ENCODE results near the gene NHLRC3. TPM values are rescaled to one million over a fixed set of nuclear protein-coding genes. Genes with fewer than 3 reads are reported as not detected.

The NHLRC3 gene
- total and polyA plus RNA-seq, 2 experiments from 2014 or later, result 18.6 to 47.4 TPM

GRCh38 chr13:39036212-39036611 is 2.0 kb upstream of the NHLRC3 start:
- Histone ChIP-seq H3K9me2 (replicated peaks; ENCODE audit: insufficient read depth) (no peaks in the 10 kb centered on the region), H3K4me2 (peak overlapping the region; percentile 84), H3K4me1 (ENCODE audit: insufficient read depth) (peaks cover 13% of the 10 kb centered on the region), H3K36me3 (replicated peaks; ENCODE audit: insufficient read depth, low read depth) (no peaks in the 10 kb centered on the region), H2AFZ (peak overlapping the region; percentile 2), H4K20me1 (ENCODE audit: insufficient read depth, poor library complexity, severe bottlenecking) (peaks cover 24% of the 10 kb centered on the region), H3K79me2 (peaks cover 85% of the 10 kb centered on the region), H3K27ac (peak overlapping the region; percentile 82), H3K9me3 (ENCODE audit: low read depth) (no peaks in the 10 kb centered on the region), H3K27me3 (no peaks in the 10 kb centered on the region), H3K4me3 (peak overlapping the region; percentile 96)
- TF ChIP-seq CTCF (IDR thresholded peaks at IDR 0.05; ENCODE audit: poor library complexity), result no peak
- TF ChIP-seq EZH2phosphoT487 (IDR thresholded peaks at IDR 0.05; ENCODE audit: low read depth, severe bottlenecking, unreplicated experiment), result no peak
- no peak for TF ChIP-seq EZH2 (IDR thresholded peaks at IDR 0.05; ENCODE audit: borderline replicate concordance)
- 2% methylated on average over 9 of the region's 9 CpGs for WGBS (ENCODE audit: low lambda C conversion rate, missing lambda C conversion rate)
- peak; percentile 28 for DNase-seq (ENCODE audit: low spot score)

DNA sequence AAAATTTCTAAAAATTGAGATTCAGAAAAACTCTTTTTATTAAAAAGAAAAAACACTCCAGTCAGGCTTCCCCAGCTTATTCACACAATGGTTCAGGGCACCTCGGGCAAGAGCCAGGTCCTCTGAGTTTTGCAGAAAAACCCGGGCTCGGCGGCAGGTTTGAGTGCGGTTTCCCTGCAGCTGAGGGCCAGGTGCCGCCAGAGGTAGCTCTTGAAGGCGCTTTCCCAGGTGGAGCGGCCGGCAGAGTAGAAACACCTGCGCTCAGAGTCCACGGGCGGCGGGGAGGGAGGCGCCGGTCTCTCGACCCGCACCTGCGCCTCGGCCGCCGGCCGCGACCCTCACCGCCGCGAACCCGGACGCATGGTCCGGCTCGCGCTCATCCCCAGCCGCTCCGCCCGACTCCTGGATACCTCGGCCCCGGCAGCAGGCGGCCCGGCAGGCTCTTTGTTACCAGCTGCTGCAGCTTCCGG is 811 bp upstream of the NHLRC3 start:
- H4K20me1 ChIP-seq (ENCODE audit: insufficient read depth, poor library complexity, severe bottlenecking), result peaks cover 24% of the 10 kb centered on the region
- H2AFZ ChIP-seq, result peak overlapping the region; percentile 56
- DNase-seq (ENCODE audit: low spot score), result no peak
- H3K79me2 ChIP-seq, result peaks cover 76% of the 10 kb centered on the region
- peak overlapping the region; percentile 96 for H3K4me3 ChIP-seq
- H3K27ac ChIP-seq, result peak overlapping the region; percentile 82
- WGBS (ENCODE audit: low lambda C conversion rate, missing lambda C conversion rate), result under 1% methylated on average over 39 of the region's 39 CpGs
- no peaks in the 10 kb centered on the region for H3K9me3 ChIP-seq (ENCODE audit: low read depth)
- H3K4me2 ChIP-seq, result peak overlapping the region; percentile 84
- H3K27me3 ChIP-seq, result no peaks in the 10 kb centered on the region
- TF ChIP-seq EZH2phosphoT487 (IDR thresholded peaks at IDR 0.05; ENCODE audit: low read depth, severe bottlenecking, unreplicated experiment) (no peak), CTCF (IDR thresholded peaks at IDR 0.05; ENCODE audit: poor library complexity) (no peak), EZH2 (IDR thresholded peaks at IDR 0.05; ENCODE audit: borderline replicate concordance) (no peak)
- H3K9me2 ChIP-seq (replicated peaks; ENCODE audit: insufficient read depth), result no peaks in the 10 kb centered on the region
- no peaks in the 10 kb centered on the region for H3K36me3 ChIP-seq (replicated peaks; ENCODE audit: insufficient read depth, low read depth)
- peaks cover 13% of the 10 kb centered on the region for H3K4me1 ChIP-seq (ENCODE audit: insufficient read depth)

DNA sequence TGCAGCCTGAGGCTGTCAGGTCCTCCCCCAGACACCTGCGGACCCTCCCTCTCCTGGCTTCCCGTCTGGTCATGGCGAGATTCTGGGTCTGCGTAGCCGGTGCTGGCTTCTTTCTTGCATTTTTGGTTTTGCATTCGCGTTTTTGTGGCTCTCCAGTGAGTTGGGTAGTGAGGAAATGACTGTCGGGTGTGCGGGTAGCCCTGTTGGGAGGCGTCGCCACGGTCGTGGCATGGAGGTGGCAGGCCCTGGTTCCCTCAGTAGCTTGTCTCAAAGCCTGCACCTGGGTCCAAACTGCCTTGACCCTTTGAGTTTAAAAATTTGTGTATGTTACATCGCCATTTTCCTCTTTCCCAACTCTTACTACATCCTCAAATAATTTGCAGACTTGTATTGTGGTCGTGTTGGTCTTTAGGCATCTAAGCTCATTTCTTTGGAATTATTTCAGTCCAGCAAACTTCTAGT is 344 bp downstream of the NHLRC3 start:
- TF ChIP-seq EZH2 (IDR thresholded peaks at IDR 0.05; ENCODE audit: borderline replicate concordance) (no peak), CTCF (IDR thresholded peaks at IDR 0.05; ENCODE audit: poor library complexity) (no peak), EZH2phosphoT487 (IDR thresholded peaks at IDR 0.05; ENCODE audit: low read depth, severe bottlenecking, unreplicated experiment) (no peak)
- peak overlapping the region; percentile 49 for H2AFZ ChIP-seq
- H3K27me3 ChIP-seq, result no peaks in the 10 kb centered on the region
- peak overlapping the region; percentile 56 for H3K4me3 ChIP-seq
- peaks cover 64% of the 10 kb centered on the region for H3K79me2 ChIP-seq
- 2% methylated on average over 15 of the region's 15 CpGs for WGBS (ENCODE audit: low lambda C conversion rate, missing lambda C conversion rate)
- peaks cover 24% of the 10 kb centered on the region for H4K20me1 ChIP-seq (ENCODE audit: insufficient read depth, poor library complexity, severe bottlenecking)
- no peaks in the 10 kb centered on the region for H3K9me3 ChIP-seq (ENCODE audit: low read depth)
- H3K27ac ChIP-seq, result peak overlapping the region; percentile 82
- DNase-seq (ENCODE audit: low spot score), result no peak
- no peaks in the 10 kb centered on the region for H3K9me2 ChIP-seq (replicated peaks; ENCODE audit: insufficient read depth)
- peaks cover 13% of the 10 kb centered on the region for H3K4me1 ChIP-seq (ENCODE audit: insufficient read depth)
- peak overlapping the region; percentile 65 for H3K4me2 ChIP-seq
- H3K36me3 ChIP-seq (replicated peaks; ENCODE audit: insufficient read depth, low read depth), result no peaks in the 10 kb centered on the region
